ENCODE results near the gene MYO5B.

MYO5B gene

GRCh38 chr18:50115095-50115494 is 79.9 kb downstream of the MYO5B start:
- no peak for TF ChIP-seq CTCF (conservative IDR thresholded peaks at IDR 0.05)
- no peak overlapping the region for H3K27ac ChIP-seq

- H3K27ac ChIP-seq: no peak overlapping the region
- no peak for TF ChIP-seq CTCF (conservative IDR thresholded peaks at IDR 0.05)
Observed at GRCh38 chr18:50114448-50114847, 80.5 kb downstream of the MYO5B start.

GRCh38 chr18:50113726-50114125 is 81.2 kb downstream of the MYO5B start:
- no peak overlapping the region for H3K27ac ChIP-seq
- TF ChIP-seq CTCF (conservative IDR thresholded peaks at IDR 0.05): no peak

GRCh38 chr18:50111398-50111797 is 83.5 kb downstream of the MYO5B start:
- TF ChIP-seq CTCF (conservative IDR thresholded peaks at IDR 0.05): peak; percentile 64
- H3K27ac ChIP-seq: no peak overlapping the region

GRCh38 chr18:50107468-50107977 is 87.4 kb downstream of the MYO5B start:
- no peak for TF ChIP-seq CTCF (conservative IDR thresholded peaks at IDR 0.05)
- no peak overlapping the region for H3K27ac ChIP-seq

- no peak for TF ChIP-seq CTCF (conservative IDR thresholded peaks at IDR 0.05)
- no peak overlapping the region for H3K27ac ChIP-seq
Observed at GRCh38 chr18:50105027-50105426, 89.9 kb downstream of the MYO5B start.

- no peak overlapping the region for H3K27ac ChIP-seq
- no peak for TF ChIP-seq CTCF (conservative IDR thresholded peaks at IDR 0.05)
Observed at GRCh38 chr18:50104421-50104820, 90.5 kb downstream of the MYO5B start.

Data from VCaP (cell line).